Head of caudate nucleus (tissue), 42 donors: ENCODE measurements around the gene GMPR.
"Not testable (repeated sequence)": the region's sequence is repeated elsewhere in the genome, so short reads cannot be mapped to it uniquely, and the experiment has no call there.

ENCODE experiments used
- DNase-seq, 42 donors: peaks; one replicate each; pipeline versions ENCODE4 v3.0.0 to v3.0.0-alpha.2; 2020 to 2021; ENCODE audit warnings: mixed read lengths in 7 of 42
- intact Hi-C: fragments of 100-400 bp; cut with DNase I; formaldehyde crosslinking; loops from one replicate; pipeline ENCODE4 v1.15.0; 2022

GMPR gene

DNA sequence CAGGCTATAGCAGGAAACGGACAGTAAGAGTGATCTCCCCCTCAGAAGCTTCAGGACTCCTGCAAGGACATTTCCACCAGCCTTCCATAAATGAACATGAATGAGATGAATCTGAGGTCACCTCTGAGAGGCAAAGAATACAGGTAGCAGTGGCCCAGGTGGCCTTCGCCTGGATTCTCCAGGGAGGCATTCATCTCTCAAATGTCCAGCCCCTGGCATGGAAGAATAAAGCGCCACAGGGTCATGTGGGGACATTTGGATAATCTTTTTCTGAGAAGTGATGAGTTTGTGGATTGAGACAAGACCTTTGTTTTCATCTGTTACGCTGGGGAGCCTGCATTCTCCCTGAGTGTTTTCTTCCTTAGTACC, 2.9 kb downstream of the GMPR start:
- DNase-seq = no peak
- intact Hi-C loops = loop anchor here (10.0 kb wide), 1 partner anchor 83 kb away; no protein-coding TSS in a partner anchor

DNA sequence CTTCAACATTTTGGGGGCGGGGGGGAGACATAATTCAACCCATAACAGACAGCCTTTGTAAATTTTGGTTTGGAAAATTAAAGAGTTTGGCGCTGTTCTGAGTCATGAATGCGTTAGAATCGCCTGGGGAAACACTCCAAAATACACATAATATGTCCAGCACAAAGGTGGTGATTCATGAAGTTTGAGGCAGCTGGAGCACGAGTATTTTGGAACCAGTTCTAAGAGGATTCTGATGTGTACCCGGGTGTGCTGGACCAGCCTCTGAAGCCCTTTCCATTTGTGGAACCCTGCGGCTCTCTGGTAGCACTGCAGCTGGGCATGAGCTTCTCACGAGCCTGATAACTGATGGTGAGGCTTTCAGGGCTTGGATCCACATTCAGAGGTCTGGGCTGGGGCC, 4.7 kb downstream of the GMPR start:
- DNase-seq = peak in 11 of 42 donors; percentile 20 to 68 (median 26)
- intact Hi-C loops = loop anchor here (10.0 kb wide), 1 partner anchor 82 kb away; no protein-coding TSS in a partner anchor

DNA sequence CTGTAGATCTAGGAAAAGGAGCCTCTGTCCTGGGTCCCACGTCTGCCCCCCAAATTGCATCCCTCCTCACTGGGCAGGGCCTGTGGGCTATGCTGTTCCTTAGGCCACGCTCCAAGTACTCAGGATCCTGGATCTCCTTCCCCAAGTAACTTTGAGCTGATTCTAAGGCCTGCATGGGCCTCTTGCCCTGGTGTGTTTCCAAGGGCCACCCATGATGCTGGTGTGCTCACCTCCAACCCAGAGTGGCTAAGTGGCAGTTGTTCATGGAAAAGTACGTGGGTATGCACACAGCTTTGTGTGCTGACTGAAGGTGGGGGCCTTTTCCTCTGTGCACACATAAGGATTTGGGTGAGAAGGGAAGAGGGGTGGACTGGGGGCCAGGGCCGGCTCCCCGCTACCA, 5.3 kb downstream of the GMPR start:
- no peak for DNase-seq
- intact Hi-C loops = loop anchor here (10.0 kb wide), 1 partner anchor 81 kb away; no protein-coding TSS in a partner anchor

DNA sequence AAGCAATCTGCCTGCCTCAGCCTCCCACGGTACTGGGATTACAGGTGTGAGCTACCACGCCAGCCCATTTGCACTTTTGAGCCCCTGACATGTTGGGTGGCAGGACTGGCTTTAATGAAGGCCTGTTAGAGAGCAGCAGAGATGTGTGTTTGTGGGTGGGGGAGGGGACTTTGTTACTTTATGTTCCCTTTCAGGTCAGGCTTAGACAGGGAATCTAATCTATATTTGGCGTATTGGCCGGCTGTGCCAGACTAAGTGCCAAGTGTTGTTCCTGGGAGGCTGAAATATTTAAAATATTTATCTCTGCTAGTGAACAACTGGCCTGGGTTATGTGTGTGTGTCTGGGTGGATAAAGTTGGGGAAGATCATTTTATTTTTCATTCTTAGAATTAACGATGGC, 6.1 kb downstream of the GMPR start:
- intact Hi-C loops = loop anchor here (10.0 kb wide), 1 partner anchor 80 kb away; no protein-coding TSS in a partner anchor
- DNase-seq = no peak

DNA sequence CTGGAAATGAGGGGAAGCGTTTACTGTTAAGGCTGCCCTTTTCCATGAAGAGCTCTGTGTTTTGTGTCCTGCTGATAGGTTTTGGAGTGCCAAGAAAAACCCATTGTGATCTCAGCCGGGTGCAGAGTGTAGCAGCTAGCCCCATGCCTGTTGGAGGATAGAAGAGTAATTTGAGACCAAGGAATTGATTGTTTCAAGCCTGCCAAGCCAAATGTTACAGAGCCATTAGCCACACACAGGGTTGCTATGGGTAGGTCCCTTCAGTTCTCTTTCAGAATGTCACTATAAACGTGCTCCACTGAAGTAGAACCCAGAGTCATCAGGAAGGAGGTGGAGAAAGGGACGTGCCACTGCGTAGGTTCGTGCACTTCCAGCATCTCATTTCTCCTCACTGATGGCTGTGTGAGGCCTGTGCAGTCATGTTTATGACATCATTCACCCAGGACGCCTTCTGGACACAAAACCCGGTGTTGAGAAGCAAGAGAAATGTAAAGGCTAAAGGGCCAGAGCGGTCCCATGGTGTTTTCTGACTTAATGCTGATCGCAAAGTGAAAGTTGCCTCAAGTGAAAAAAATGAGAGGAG, 6.6 kb downstream of the GMPR start:
- intact Hi-C loops = loop anchor here (10.0 kb wide), 1 partner anchor 80 kb away; no protein-coding TSS in a partner anchor
- peak in 2 of 42 donors; percentile 29 to 53 for DNase-seq

DNA sequence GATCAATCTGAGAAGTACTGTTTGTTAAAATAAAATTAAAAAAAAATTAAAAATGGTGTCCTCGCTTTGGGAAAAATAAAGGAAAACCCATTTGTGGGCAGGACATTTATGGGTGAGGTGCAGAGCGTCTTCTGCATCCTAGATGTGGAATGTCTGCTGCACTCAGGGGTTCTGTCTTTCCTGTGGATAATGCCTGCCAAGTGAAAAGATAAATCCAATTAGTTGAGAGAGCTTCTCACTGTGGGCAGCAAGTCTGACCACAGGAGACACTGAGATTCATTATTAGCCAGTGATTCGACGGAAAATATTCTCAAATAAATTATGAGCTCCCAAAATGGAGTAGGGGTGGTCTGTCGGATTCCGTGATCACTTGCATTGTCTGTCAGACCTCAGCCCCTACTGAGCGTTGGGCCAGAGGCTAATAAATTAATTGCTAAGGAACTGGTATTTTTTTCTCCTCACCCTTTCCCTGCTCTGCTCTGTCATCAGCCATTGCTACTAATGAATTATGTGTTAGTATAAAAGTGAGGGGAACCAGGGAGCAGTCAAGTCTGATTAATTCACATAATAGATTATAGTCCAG, 10.0 kb downstream of the GMPR start:
- intact Hi-C loops = loop anchor here (10.0 kb wide), 1 partner anchor 76 kb away; no protein-coding TSS in a partner anchor

DNA sequence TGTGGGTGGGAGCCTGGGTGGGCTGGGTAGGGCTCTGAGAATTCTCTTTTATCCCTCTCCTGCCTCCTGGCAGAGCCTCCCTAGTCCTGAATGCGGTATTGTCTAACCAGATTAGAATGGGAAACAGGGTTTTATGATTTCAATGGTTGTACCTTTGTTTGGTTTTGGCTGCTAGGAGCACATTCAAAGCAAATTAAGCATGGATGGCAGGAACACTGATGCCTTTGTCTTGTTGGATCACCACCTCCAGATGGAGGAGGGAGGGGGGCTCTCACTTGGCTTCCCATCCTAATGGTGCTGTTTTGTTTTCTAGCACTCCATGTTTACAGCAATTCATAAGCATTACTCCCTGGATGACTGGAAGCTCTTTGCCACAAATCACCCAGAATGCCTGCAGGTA, 11.6 kb downstream of the GMPR start:
- peak in 11 of 42 donors; percentile 4 to 46 (median 30) for DNase-seq
- intact Hi-C loops = loop anchor here (10.0 kb wide), 1 partner anchor 75 kb away; no protein-coding TSS in a partner anchor

More for the DNA sequence above, 10.0 kb downstream of the GMPR start:
- no peak for DNase-seq

DNA sequence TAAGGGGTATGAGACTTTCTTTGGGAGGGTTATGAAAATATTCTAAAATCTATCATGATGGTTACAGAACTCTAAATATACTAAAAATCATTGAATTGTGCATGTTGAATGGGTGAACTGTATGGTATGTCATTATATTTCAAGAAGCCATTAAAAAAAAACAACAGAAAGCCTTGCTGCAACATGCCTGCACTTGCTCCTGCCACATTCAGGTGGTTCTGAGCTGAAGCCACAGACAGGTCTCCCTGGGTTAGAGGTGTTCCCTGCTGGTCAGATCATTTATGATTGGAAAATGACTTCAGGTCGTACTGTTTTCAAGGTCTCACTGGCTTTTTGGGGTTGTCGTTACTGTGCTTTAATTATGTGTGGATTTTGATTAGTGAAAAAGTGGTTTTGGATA, 13.3 kb downstream of the GMPR start:
- no peak for DNase-seq
- intact Hi-C loops = no loop called here

DNA sequence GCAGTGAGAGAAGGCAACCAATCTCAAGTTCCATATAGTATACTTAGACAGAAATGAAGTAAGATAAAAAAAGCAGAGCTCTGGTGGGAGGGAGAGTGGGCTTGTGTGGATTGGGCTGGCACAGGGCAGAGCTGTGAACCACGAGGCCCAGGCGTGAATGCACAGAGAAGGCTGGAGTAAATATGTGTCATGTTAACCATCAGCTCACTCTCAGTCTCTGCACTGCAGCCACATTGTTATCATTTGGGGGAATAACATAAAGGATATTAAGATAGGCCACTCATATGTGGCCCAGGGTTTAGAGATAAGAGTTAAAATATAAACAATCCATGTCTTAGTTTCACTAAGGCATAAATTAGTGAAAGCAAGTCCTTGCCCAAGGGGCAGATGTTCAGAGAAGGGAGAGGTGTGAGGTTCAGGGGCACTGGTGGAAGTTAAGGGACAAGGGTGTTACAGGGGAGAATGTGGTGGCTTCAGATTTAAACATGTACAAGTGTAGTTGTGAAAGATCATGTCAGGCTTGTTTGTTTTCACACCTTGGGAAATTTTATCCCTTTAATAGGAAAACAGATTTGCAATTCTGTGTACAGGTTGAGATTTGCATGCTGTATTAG, 14.4 kb downstream of the GMPR start:
- intact Hi-C loops = no loop called here
- DNase-seq = no peak

DNA sequence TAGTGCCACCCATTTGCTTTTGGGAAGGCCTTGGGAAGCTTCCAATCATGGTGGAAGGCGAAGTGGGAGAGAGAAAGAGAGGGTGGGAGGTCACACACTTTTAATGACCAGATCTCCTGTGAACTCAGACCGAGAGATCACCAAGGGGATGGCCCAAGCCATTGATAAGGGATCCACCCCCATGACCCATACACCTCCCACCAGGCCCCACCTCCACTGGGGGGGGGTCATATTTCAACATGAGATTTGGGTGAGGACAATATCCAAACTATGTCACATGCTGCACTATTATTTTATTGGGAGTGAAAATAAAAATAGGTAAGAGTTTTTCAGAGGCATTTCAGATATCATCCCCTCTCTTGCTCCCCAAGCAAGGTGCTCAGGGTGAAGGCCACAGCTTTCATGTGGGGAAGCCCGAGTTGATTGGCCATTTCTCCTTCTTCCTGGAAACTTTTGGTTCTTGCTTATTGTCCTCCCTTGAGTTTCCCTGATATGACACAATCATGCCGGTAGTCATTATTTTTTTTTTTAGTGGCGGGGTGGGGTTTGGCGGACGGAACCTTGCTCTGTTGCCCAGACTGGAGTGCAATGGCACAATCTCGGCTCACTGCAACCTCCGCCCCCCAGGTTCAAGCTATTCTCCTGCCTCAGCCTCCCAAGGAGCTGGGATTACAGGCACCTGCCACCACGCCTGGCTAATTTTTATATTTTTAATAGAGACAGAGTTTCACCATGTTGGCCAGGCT, 15.2 kb downstream of the GMPR start:
- intact Hi-C loops = no loop called here
- no peak for DNase-seq

DNA sequence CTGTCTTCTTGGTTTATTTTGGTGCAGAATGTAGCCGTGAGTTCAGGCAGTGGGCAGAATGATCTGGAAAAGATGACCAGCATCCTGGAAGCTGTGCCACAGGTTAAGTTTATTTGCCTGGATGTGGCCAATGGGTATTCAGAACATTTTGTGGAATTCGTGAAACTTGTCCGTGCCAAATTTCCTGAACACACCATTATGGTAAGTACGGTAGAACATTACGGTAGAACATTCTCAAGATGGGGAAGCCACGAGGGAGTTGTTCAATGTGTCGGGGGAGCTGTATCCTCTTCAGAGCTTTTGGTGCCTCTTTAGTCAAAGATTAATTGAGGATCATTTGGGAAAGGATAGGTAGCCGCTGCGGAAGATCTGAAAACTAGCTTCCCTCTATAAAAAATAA, 16.1 kb downstream of the GMPR start:
- no peak for DNase-seq
- intact Hi-C loops = no loop called here

DNA sequence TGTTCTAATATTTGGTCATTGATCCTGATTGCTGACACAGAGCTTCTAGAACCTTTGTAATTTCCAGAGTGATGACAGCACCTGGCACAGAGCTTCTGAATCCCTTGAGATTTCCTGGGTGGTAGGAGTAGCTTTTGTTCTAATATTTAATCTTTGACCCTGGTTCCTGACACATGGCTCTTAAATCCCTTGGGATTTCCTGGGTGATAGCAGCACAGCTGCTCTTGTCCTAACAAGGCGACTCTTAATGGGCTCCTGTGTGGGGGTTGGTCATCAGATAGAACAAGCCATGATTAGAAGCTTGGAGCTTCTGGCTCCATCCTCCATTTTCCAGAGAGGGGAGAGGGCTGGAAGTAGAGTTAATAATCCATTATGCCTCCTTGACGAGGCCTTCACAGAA, 18.4 kb downstream of the GMPR start:
- intact Hi-C loops = no loop called here
- DNase-seq = no peak

DNA sequence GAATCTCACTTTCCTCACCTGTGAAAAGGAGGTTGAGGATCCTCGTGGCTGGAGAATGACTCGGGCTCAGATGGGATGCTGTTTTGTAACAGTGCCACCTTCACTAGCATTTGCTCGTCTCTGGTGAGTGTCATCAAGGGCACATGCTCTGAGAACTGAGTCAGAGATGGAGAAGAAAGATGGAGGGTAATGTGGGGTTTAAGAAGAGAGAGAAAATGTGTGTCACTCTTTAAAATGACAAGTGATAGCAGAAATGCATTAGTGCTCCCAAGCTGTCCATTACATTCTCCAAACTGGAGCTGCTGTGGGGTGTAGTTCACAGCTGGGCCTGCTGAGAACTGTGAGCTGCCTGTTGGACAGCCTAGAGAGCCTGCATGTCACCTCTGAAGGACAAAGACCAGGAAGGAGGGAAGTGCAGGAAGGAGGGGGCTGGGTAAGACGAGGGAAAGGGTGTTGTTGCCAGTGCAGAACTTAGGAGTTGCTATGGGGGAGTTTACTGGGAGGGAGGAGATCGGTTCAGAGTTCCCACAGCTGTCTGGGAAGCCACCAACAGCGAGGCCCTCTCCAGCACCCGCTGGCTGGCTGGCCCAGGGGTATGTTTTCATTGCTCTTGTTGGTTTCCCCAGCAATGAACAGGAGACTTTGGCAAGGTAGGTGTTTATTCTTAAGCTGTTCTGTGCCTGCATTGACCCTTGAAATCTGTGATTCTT, 19.8 kb downstream of the GMPR start:
- intact Hi-C loops = no loop called here
- DNase-seq = peak in 24 of 42 donors; percentile 19 to 72 (median 49)

DNA sequence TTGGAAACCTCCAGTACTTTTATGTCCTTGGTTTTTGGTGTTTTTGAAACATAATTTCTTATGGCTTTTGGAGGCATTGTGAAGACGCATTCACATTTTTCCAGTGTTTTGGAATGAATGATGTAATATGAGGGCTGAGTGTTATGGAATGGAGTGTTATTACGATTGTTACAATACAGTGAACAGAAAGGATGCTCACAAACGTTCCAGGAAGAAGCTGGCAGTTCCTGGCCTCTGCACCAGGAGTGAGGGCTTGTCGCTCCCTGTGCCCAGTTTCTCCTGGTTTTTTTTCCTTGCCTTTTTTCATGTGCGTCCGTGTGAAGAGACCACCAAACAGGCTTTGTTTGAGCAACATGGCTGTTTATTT, 20.3 kb downstream of the GMPR start:
- peak in 1 of 42 donors; percentile 18 for DNase-seq
- intact Hi-C loops = no loop called here

DNA sequence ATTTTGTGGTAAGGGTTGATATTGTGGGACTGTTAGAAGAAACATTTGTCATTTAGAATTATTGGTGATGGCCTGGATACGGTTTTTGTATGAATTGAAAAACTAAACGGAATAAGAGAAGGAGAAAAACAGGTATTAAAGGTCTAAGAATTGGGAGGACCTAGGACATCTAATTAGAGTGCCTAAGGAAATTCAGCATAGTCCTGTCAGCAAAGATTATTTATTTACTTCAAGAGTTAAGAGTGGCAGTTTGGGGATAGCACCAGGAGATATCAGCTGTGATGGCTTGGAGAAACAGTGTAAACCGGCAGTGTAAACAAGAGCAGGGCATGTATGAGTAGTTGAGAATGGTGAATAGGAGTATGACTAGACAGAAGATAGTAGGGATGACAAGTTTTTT, 21.2 kb downstream of the GMPR start:
- intact Hi-C loops, DNase-seq: not testable (repeated sequence)

DNA sequence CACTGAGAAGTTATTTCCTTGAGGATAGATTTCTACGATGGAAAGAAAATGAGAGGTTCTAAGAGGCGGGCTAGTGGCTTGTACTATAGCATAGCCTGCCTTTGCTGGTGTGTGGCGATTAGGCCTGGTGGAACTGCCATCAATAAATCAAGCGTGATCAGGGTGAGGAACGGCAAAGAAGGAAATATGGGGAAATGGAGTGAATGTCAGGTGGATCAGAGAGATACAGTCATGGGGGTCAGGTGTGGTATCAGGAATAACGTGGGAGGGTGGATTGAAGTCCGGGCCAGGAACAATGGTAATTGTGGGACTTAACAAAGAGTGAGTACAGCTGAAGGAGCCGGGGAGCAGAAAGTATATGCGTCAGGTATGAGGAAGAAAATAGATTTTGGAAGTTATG, 22.2 kb downstream of the GMPR start:
- DNase-seq, intact Hi-C loops: not testable (repeated sequence)

DNA sequence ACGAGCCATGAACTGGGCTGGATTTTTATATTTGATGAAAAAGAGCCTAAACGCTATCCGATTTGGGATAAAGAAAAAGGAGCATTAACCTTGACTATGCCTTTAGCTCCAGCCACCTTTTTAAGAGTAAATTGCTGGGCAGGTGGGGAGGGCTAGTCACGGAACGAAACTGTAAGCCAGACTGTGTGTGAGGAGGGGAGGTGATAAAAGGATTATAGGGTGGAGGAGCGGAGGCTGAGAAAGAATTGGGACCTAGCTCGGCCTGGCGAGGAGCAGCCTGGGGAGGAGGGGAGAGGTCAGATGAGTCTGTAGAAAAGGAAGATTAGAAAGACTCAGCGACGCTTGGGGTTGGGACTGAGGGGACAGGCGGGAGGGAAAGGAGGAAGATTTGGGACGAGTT, 24.4 kb downstream of the GMPR start:
- DNase-seq, intact Hi-C loops: not testable (repeated sequence)

DNA sequence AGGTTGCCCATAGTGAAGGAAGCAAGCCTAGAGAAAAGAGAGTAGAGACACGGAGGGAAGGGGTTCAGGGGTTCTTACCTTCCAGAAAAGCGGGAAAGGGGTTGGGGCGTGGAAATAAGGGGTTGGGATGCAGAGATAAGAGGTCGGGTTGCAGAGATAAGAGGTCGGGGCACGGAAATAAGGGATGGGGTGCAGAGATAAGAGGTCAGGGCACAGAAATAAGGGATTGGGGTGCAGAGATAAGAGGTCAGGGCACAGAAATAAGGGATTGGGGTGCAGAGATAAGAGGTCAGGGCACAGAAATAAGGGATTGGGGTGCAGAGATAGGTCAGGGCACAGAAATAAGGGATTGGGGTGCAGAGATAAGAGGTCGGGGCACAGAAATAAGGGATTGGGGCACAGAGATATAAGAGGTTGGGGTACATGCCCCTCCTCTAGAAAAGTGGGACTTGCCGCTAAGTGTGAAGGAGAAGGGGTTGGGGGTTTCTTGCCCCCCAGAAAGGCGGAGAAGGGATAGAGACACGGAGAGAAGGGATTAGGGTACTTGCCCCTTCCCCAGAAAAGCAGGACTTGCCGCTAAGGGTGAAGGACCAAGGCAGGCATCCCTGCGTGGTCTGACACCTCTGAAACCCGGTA, 25.2 kb downstream of the GMPR start:
- intact Hi-C loops, DNase-seq: not testable (repeated sequence)

DNA sequence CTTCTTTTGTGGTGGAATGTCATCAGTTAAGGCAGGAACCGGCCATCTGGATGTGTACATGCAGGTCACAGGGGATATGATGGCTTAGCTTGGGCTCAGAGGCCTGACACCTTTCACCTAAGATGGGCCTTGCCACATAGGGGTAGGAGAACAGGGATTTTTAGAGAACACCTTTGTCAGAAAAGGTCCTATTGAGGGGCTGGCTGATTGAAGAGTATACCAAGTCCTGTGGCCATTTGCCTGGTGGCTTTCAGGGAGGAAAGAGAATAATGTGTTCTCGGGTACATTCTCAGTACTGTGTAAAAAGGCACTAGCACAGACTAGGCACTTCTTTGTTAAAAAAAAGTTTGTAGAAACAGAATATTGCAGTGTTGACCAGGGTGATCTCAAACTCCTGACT, 26.4 kb downstream of the GMPR start:
- intact Hi-C loops = no loop called here
- no peak for DNase-seq
